SH-SY5Y (cell line): ENCODE results near the gene EPHB4.

Experiments used
- GATA2 ChIP-seq: IDR thresholded peaks from 2 replicates; pipeline ENCODE4 v1.6.1; 2011; ENCODE audit warnings: mild to moderate bottlenecking, low read depth, low read length
- GATA3 ChIP-seq: IDR thresholded peaks from 2 replicates; pipeline ENCODE4 v1.6.1; 2011; ENCODE audit warnings: low read depth, mild to moderate bottlenecking, low read length, moderate library complexity

DNA sequence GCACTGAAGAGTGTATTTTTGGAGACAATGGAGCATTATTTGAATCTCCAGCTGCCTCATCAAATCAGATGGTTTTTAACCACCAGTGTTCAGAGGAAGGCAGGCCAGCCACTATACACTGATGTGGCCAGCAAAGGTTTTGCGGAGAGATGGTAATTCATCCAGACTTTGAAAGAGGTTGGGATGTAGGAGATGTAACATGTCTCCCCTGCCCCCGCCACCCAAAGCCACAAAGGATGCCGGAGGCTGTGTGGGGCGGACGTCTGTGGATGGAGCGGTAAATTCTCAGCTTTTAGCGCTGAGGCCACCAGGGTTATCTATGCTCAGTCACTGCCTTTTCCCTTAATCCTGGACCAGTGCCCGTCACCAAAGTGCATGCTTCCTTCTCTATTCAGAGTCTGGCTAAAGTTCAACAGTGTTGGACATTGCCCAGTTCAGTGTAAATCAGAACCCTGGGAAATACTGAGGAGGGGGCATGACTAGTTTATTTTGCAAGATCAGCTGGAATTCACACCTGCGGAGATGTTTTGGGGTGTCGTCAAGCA is 36.2 kb upstream of the EPHB4 start:
- no peak for TF ChIP-seq GATA2
- no peak for TF ChIP-seq GATA3
